ENCODE data around the gene SOWAHB. TPM values are rescaled to one million over a fixed set of nuclear protein-coding genes. Genes with fewer than 3 reads are reported as not detected.

The SOWAHB gene
- total RNA-seq, 1 donor from 2014 or later: 6.5 TPM

- intact Hi-C loops (cut with DNase I): no loop called here
- H3K36me3 ChIP-seq: no peaks in the 10 kb centered on the region
- H3K27me3 ChIP-seq: no peaks in the 10 kb centered on the region
- no peak overlapping the region for H3K4me3 ChIP-seq
- no peaks in the 10 kb centered on the region for H3K9me3 ChIP-seq
- H3K27ac ChIP-seq: no peak overlapping the region
- H3K4me1 ChIP-seq: no peaks in the 10 kb centered on the region
- DNase-seq (ENCODE audit: low spot score in 2 of 2): no peak
- no peak for TF ChIP-seq CTCF (IDR thresholded peaks at IDR 0.05)
Observed at GRCh38 chr4:76931576-76932276, 33.8 kb upstream of the SOWAHB start.

GRCh38 chr4:76931087-76931486, 33.1 kb upstream of the SOWAHB start:
- intact Hi-C loops (cut with DNase I): no loop called here
- H3K9me3 ChIP-seq: no peaks in the 10 kb centered on the region
- H3K27me3 ChIP-seq: no peaks in the 10 kb centered on the region
- no peak overlapping the region for H3K27ac ChIP-seq
- no peaks in the 10 kb centered on the region for H3K36me3 ChIP-seq
- H3K4me3 ChIP-seq: no peak overlapping the region
- no peak for DNase-seq (ENCODE audit: low spot score in 2 of 2)
- no peak for TF ChIP-seq CTCF (IDR thresholded peaks at IDR 0.05)
- H3K4me1 ChIP-seq: no peaks in the 10 kb centered on the region

GRCh38 chr4:76930685-76931084, 32.7 kb upstream of the SOWAHB start:
- H3K27me3 ChIP-seq: no peaks in the 10 kb centered on the region
- H3K4me1 ChIP-seq: no peaks in the 10 kb centered on the region
- H3K36me3 ChIP-seq: no peaks in the 10 kb centered on the region
- intact Hi-C loops (cut with DNase I): no loop called here
- no peaks in the 10 kb centered on the region for H3K9me3 ChIP-seq
- H3K27ac ChIP-seq: no peak overlapping the region
- no peak for DNase-seq (ENCODE audit: low spot score in 2 of 2)
- no peak for TF ChIP-seq CTCF (IDR thresholded peaks at IDR 0.05)
- no peak overlapping the region for H3K4me3 ChIP-seq

GRCh38 chr4:76926841-76927240, 28.9 kb upstream of the SOWAHB start:
- no peak for DNase-seq (ENCODE audit: low spot score in 2 of 2)
- no peaks in the 10 kb centered on the region for H3K9me3 ChIP-seq
- H3K27me3 ChIP-seq: no peaks in the 10 kb centered on the region
- H3K27ac ChIP-seq: no peak overlapping the region
- H3K36me3 ChIP-seq: no peaks in the 10 kb centered on the region
- no peak for TF ChIP-seq CTCF (IDR thresholded peaks at IDR 0.05)
- intact Hi-C loops (cut with DNase I): no loop called here
- no peaks in the 10 kb centered on the region for H3K4me1 ChIP-seq
- no peak overlapping the region for H3K4me3 ChIP-seq

- no peak for DNase-seq (ENCODE audit: low spot score in 2 of 2)
- no peak for TF ChIP-seq CTCF (IDR thresholded peaks at IDR 0.05)
- Histone ChIP-seq H3K27me3 (no peaks in the 10 kb centered on the region), H3K27ac (no peak overlapping the region), H3K4me1 (no peaks in the 10 kb centered on the region), H3K9me3 (no peaks in the 10 kb centered on the region), H3K4me3 (no peak overlapping the region), H3K36me3 (no peaks in the 10 kb centered on the region)
- intact Hi-C loops (cut with DNase I): no loop called here
Observed at GRCh38 chr4:76923619-76924357, 25.8 kb upstream of the SOWAHB start.
